Peyer's patch (tissue), 4 donors: ENCODE measurements around the gene WBP2. TPM values are rescaled to one million over a fixed set of nuclear protein-coding genes. Genes with fewer than 3 reads are reported as not detected.

ENCODE experiments used
- DNase-seq, 3 donors: peaks; one replicate each; pipeline ENCODE4 v3.0.0-alpha.2; 2017 to 2019
- H3K27ac ChIP-seq, 4 donors: fragments of 200-600 bp; sonication (generic); one replicate each; pipeline ENCODE4 v1.5.1; 2016 to 2019
- H3K27me3 ChIP-seq, 2 donors: fragments of 200-600 bp; sonication (generic); one replicate each; pipeline ENCODE4 v1.5.1; 2019
- H3K36me3 ChIP-seq, 3 donors: fragments of 200-600 bp; sonication (generic); one replicate each; pipeline ENCODE4 v1.5.1; 2016 to 2019
- H3K4me1 ChIP-seq, 4 donors: fragments of 200-600 bp; sonication (generic); one replicate each; pipeline ENCODE4 v1.5.1; 2016 to 2019
- H3K4me3 ChIP-seq, 4 donors: fragments of 200-600 bp; sonication (generic); 1 replicate in 3 of 4; 2 replicates in 1 of 4; pipeline ENCODE4 v1.5.1; 2016 to 2019; ENCODE audit warnings: mild to moderate bottlenecking in 1 of 4
- H3K9me3 ChIP-seq, 4 donors: fragments of 200-600 bp; sonication (generic); one replicate each; pipeline ENCODE4 v1.5.1; 2016 to 2019; ENCODE audit warnings: mild to moderate bottlenecking in 1 of 4
- POLR2A ChIP-seq, 2 donors: fragments of 450-650 bp; IDR thresholded peaks; one replicate each; pipeline ENCODE4 v1.5.1; 2017; ENCODE audit warnings: antibody characterized with exemption in 2 of 2, mild to moderate bottlenecking in 2 of 2, moderate library complexity in 2 of 2
- total RNA-seq, 4 donors: library from RNA; depleted of rRNA; stranded (reverse); fragments of >200 nt; gene quantifications; one replicate each; pipeline ENCODE4 v1.1.0, GENCODE V29; 2016
- TF ChIP-seq, protein P1 (sequence below), 6 experiments: fragments of 450-650 bp in 4 of 6; fragments of 200-600 bp in 2 of 6; sonication (generic) in 1 of 6; IDR thresholded peaks; one replicate each; pipeline ENCODE4 v1.5.1; 2017 to 2019; ENCODE audit warnings: antibody characterized with exemption in 6 of 6, mild to moderate bottlenecking in 3 of 6, moderate library complexity in 1 of 6

Gene WBP2
- total RNA-seq, 4 donors from 2014 or later: 45.4 to 61.4 (median 53.7) TPM

- Histone ChIP-seq H3K36me3 (peaks cover 0 to 40% (median 0%) of the 10 kb centered on the region in 3 donors), H3K4me3 (peak overlapping the region; percentile 14 to 41 (median 37))
- TF ChIP-seq, protein P1, sequence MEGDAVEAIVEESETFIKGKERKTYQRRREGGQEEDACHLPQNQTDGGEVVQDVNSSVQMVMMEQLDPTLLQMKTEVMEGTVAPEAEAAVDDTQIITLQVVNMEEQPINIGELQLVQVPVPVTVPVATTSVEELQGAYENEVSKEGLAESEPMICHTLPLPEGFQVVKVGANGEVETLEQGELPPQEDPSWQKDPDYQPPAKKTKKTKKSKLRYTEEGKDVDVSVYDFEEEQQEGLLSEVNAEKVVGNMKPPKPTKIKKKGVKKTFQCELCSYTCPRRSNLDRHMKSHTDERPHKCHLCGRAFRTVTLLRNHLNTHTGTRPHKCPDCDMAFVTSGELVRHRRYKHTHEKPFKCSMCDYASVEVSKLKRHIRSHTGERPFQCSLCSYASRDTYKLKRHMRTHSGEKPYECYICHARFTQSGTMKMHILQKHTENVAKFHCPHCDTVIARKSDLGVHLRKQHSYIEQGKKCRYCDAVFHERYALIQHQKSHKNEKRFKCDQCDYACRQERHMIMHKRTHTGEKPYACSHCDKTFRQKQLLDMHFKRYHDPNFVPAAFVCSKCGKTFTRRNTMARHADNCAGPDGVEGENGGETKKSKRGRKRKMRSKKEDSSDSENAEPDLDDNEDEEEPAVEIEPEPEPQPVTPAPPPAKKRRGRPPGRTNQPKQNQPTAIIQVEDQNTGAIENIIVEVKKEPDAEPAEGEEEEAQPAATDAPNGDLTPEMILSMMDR (IDR thresholded peaks at IDR 0.05): peak; percentile 58 to 71 (median 64)
- no peak for TF ChIP-seq POLR2A (IDR thresholded peaks at IDR 0.05)
Measured at GRCh38 chr17:75827308-75828075, 27.6 kb downstream of the WBP2 start.

GRCh38 chr17:75826561-75827307, 28.4 kb downstream of the WBP2 start:
- Histone ChIP-seq H3K4me1 (peaks cover 0 to 25% (median 7%) of the 10 kb centered on the region in 4 donors), H3K27me3 (no peaks in the 10 kb centered on the region), H3K4me3 (no peak overlapping the region), H3K36me3 (peaks cover 0 to 43% (median 0%) of the 10 kb centered on the region in 3 donors), H3K27ac (peak overlapping the region; percentile 32 to 79 (median 64)), H3K9me3 (no peaks in the 10 kb centered on the region)
- TF ChIP-seq, protein P1 (IDR thresholded peaks at IDR 0.05): no peak
- no peak for TF ChIP-seq POLR2A (IDR thresholded peaks at IDR 0.05)
- no peak for DNase-seq

More at GRCh38 chr17:75827308-75828075, 27.6 kb downstream of the WBP2 start:
- Histone ChIP-seq H3K4me1 (peaks cover 0 to 22% (median 7%) of the 10 kb centered on the region in 4 donors), H3K27me3 (no peaks in the 10 kb centered on the region), H3K9me3 (no peaks in the 10 kb centered on the region), H3K27ac (peak overlapping the region; percentile 32 to 79 (median 64))
- peak; percentile 65 to 76 (median 67) for DNase-seq

GRCh38 chr17:75825748-75826370, 29.3 kb downstream of the WBP2 start:
- Histone ChIP-seq H3K27me3 (no peaks in the 10 kb centered on the region), H3K9me3 (no peaks in the 10 kb centered on the region), H3K4me1 (peaks cover 0 to 19% (median 7%) of the 10 kb centered on the region in 4 donors), H3K36me3 (peaks cover 0 to 47% (median 0%) of the 10 kb centered on the region in 3 donors), H3K27ac (no peak overlapping the region), H3K4me3 (no peak overlapping the region)
- no peak for TF ChIP-seq POLR2A (IDR thresholded peaks at IDR 0.05)
- TF ChIP-seq, protein P1 (IDR thresholded peaks at IDR 0.05): no peak
- no peak for DNase-seq

DNA sequence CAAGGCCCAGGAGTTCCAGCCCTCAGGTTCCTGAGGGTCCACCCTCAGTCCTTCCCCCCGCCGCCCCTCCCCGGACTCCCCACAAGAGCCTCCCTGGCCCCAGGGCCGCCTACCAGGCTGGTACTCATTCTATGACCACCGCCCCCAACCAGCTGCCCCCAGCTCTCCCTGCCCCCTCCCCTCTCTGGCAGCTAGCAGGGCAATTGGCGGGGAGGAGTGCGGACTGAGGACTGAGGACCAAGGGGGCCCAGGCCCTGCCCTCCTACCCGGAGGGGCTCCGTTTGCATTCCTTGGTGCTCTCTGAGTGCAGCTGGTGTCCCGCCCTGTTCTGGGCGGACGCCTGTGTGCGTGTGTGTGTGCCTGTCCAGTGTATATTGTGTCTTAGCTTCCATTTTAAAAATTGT, 30.0 kb downstream of the WBP2 start:
- peaks cover 0 to 19% (median 7%) of the 10 kb centered on the region in 4 donors for H3K4me1 ChIP-seq
- no peak for TF ChIP-seq POLR2A (IDR thresholded peaks at IDR 0.05)
- TF ChIP-seq, protein P1 (IDR thresholded peaks at IDR 0.05): no peak
- no peaks in the 10 kb centered on the region for H3K27me3 ChIP-seq
- peaks cover 0 to 51% (median 0%) of the 10 kb centered on the region in 3 donors for H3K36me3 ChIP-seq
- no peak overlapping the region for H3K27ac ChIP-seq
- H3K4me3 ChIP-seq: no peak overlapping the region
- DNase-seq: no peak
- H3K9me3 ChIP-seq: no peaks in the 10 kb centered on the region

DNA sequence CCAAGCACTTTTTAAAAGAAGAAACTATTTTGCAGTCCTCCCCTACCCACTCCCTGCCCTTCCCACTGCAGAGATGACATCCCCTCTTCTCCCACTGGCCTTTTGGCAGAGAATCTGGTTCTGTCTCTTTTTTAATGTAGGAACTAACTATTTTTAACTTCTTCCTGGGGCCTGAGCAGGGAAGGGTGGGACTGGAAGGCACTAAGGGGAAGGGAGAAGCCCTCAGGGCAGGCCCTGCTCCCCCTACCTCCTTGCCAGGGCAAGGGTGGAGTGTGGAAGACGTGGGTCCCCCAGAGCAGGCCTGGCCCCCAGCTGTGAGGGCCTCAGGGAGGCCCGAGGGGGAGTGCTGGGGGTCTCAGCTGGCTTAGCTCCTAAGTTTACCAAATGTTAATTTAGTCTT, 30.5 kb downstream of the WBP2 start:
- peaks cover 0 to 19% (median 7%) of the 10 kb centered on the region in 4 donors for H3K4me1 ChIP-seq
- H3K9me3 ChIP-seq: no peaks in the 10 kb centered on the region
- H3K27ac ChIP-seq: no peak overlapping the region
- no peaks in the 10 kb centered on the region for H3K27me3 ChIP-seq
- TF ChIP-seq, protein P1 (IDR thresholded peaks at IDR 0.05): no peak
- TF ChIP-seq POLR2A (IDR thresholded peaks at IDR 0.05): no peak
- no peak overlapping the region for H3K4me3 ChIP-seq
- no peak for DNase-seq
- peaks cover 0 to 56% (median 0%) of the 10 kb centered on the region in 3 donors for H3K36me3 ChIP-seq
